Sigmoid colon (tissue), 7 donors: Measurements from ENCODE around the gene ATP6AP1. TPM values are rescaled to one million over a fixed set of nuclear protein-coding genes. Genes with fewer than 3 reads are reported as not detected.

ENCODE experiments used
- DNase-seq: peaks from one replicate; pipeline ENCODE4 v3.0.0-alpha.2; 2019
- H3K27ac ChIP-seq, 4 donors: fragments of 200-600 bp; sonication (generic); one replicate each; pipeline ENCODE4 v1.5.1; 2016 to 2019; ENCODE audit warnings: mild to moderate bottlenecking in 1 of 4
- H3K27me3 ChIP-seq, 3 donors: fragments of 200-600 bp; sonication (generic); one replicate each; pipeline ENCODE4 v1.5.1; 2019; ENCODE audit warnings: mild to moderate bottlenecking in 1 of 3
- H3K36me3 ChIP-seq, 4 donors: fragments of 200-600 bp; sonication (generic); one replicate each; pipeline ENCODE4 v1.5.1; 2016 to 2019
- H3K4me1 ChIP-seq, 4 donors: fragments of 200-600 bp; sonication (generic); one replicate each; pipeline ENCODE4 v1.5.1; 2017 to 2019
- H3K4me3 ChIP-seq, 4 donors: fragments of 200-600 bp; sonication (generic); one replicate each; pipeline ENCODE4 v1.5.1; 2017 to 2019; ENCODE audit warnings: mild to moderate bottlenecking in 2 of 4, moderate library complexity in 1 of 4
- H3K9me3 ChIP-seq, 4 donors: fragments of 200-600 bp in 3 of 4; sonication (generic) in 3 of 4; one replicate each; pipeline versions ENCODE4 v1.5.1 to v1.6.1; 2013 to 2019
- EP300 ChIP-seq, 4 donors: sonication (generic); formaldehyde crosslinking; IDR thresholded peaks; one replicate each; pipeline ENCODE4 v1.6.1; 2017; ENCODE audit warnings: antibody characterized with exemption in 4 of 4
- POLR2A ChIP-seq, 2 donors: fragments of 450-650 bp; IDR thresholded peaks; one replicate each; pipeline ENCODE4 v1.6.1; 2016; ENCODE audit warnings: antibody characterized with exemption in 2 of 2, mild to moderate bottlenecking in 2 of 2, moderate library complexity in 2 of 2
- POLR2AphosphoS5 ChIP-seq, 4 donors: sonication (generic); formaldehyde crosslinking; IDR thresholded peaks; one replicate each; pipeline ENCODE4 v1.6.1; 2017; ENCODE audit warnings: antibody characterized with exemption in 4 of 4
- WGBS, 2 donors: extraction: QIAGEN DNeasy Blood & Tissue Kit; methylation state at CpG; one replicate each; pipeline ENCODE4 v1.1.7; 2013; 5-methylcytosine and 5-hydroxymethylcytosine counted together
- intact Hi-C: fragments of 100-400 bp; cut with DNase I; formaldehyde crosslinking; loops from one replicate; pipeline ENCODE4 v1.15.1; 2023
- polyA plus RNA-seq, 3 donors: library from polyadenylated mRNA; stranded (reverse); fragments of 200-250 nt; gene quantifications; one replicate each; pipeline ENCODE4 v1.2.3, GENCODE V29; 2013
- total RNA-seq, 4 donors: library from RNA; depleted of rRNA; stranded (reverse); fragments of >200 nt; gene quantifications; one replicate each; pipeline ENCODE4 v1.1.0, GENCODE V29; 2016
- TF ChIP-seq, protein P1 (sequence below), 4 experiments: fragments of 450-650 bp in 3 of 4; fragments of 200-600 bp in 1 of 4; IDR thresholded peaks; one replicate each; pipeline ENCODE4 v1.5.1; 2016 to 2019; ENCODE audit warnings: antibody characterized with exemption in 4 of 4, mild to moderate bottlenecking in 3 of 4, moderate library complexity in 2 of 4
- donor health status: healthy with polysubstance abuse.
- donor health status: Bipolar disorder and iron deficiency.
- donor health status: healthy.

The ATP6AP1 gene
- total and polyA plus RNA-seq, 7 donors: 16.5 to 87.7 (median 30.5) TPM

DNA sequence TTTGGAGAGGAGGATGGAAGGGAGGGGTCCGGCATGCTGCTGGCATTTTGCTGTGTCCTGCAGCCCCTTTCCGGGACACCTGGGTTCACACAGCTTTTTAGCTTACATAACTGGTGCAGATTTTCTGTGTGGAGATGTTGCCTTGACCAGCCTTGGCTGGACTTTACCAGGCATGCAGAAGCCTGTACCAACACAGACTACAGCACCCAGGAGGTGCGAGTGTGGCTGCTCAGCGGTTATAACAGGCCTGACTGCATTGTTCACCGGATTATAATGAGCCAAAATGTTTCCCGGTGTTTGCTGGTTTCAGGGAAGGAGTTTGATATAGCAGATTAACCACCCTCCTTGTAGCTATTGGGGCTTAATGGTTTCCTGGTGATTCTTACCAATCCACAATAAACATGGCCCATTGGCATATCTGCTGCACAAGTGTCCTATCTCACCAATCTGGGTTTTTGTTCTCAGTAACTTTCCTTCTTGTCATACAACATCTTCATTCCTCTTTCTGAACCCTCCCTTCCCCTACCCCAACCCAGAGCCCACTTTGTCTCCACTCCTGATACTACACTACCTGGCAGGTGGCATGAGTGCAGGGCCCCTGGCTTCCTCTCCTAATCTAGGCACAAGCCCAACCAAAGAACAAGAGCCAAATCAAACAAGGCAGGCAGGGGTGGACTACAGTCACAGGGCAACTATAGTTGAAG, 26.4 kb upstream of the ATP6AP1 start:
- peaks cover 11 to 22% (median 14%) of the 10 kb centered on the region in 4 donors for H3K36me3 ChIP-seq
- intact Hi-C loops: loop anchor here (2.0 kb wide), 1 partner anchor 133 kb away; no protein-coding TSS in a partner anchor
- no peaks in the 10 kb centered on the region for H3K27me3 ChIP-seq
- no peak overlapping the region for H3K27ac ChIP-seq
- TF ChIP-seq EP300 (IDR thresholded peaks at IDR 0.05) (no peak), POLR2A (IDR thresholded peaks at IDR 0.05) (no peak), POLR2AphosphoS5 (IDR thresholded peaks at IDR 0.05) (no peak)
- TF ChIP-seq, protein P1, sequence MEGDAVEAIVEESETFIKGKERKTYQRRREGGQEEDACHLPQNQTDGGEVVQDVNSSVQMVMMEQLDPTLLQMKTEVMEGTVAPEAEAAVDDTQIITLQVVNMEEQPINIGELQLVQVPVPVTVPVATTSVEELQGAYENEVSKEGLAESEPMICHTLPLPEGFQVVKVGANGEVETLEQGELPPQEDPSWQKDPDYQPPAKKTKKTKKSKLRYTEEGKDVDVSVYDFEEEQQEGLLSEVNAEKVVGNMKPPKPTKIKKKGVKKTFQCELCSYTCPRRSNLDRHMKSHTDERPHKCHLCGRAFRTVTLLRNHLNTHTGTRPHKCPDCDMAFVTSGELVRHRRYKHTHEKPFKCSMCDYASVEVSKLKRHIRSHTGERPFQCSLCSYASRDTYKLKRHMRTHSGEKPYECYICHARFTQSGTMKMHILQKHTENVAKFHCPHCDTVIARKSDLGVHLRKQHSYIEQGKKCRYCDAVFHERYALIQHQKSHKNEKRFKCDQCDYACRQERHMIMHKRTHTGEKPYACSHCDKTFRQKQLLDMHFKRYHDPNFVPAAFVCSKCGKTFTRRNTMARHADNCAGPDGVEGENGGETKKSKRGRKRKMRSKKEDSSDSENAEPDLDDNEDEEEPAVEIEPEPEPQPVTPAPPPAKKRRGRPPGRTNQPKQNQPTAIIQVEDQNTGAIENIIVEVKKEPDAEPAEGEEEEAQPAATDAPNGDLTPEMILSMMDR (IDR thresholded peaks at IDR 0.05): no peak
- peaks cover 0 to 16% (median 13%) of the 10 kb centered on the region in 4 donors for H3K4me1 ChIP-seq
- 37 to 58% methylated on average over 6 of the region's 6 CpGs for WGBS, 2 donors
- DNase-seq: no peak
- H3K4me3 ChIP-seq: no peak overlapping the region
- H3K9me3 ChIP-seq: no peaks in the 10 kb centered on the region

- intact Hi-C loops: loop anchor here (2.0 kb wide), 1 partner anchor 132 kb away; no protein-coding TSS in a partner anchor
These were observed 25.8 kb upstream of the ATP6AP1 start for GRCh38 chrX:154402622-154403127.

DNA sequence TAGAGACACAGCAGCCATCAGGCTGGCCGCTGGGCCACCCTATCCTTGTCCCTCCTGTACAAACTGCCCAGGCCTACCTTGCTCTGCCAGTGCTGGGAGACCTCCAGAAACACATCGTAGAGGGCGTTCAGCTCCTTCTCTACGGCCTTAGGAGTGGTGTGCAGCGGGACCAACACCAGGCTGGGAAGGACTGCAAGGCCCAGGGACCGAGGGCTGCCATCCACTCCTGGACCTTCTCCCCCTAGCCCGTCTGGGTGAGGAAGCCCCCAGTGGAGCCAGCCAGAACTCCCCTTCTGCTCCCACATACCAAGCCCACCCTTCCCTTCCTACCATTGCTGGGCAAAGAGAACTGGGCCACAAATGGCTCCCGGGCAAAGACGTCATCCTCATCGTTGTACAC, 25.3 kb upstream of the ATP6AP1 start:
- no peaks in the 10 kb centered on the region for H3K9me3 ChIP-seq
- peaks cover 0 to 16% (median 13%) of the 10 kb centered on the region in 4 donors for H3K4me1 ChIP-seq
- no peak overlapping the region for H3K4me3 ChIP-seq
- intact Hi-C loops: loop anchor here (2.0 kb wide), 1 partner anchor 132 kb away; no protein-coding TSS in a partner anchor
- H3K36me3 ChIP-seq: peaks cover 11 to 22% (median 14%) of the 10 kb centered on the region in 4 donors
- WGBS, 2 donors: 89 to 92% methylated on average over 10 of the region's 10 CpGs
- H3K27me3 ChIP-seq: no peaks in the 10 kb centered on the region
- no peak overlapping the region for H3K27ac ChIP-seq
- DNase-seq: peak; percentile 48
- TF ChIP-seq EP300 (IDR thresholded peaks at IDR 0.05): no peak

More at GRCh38 chrX:154402622-154403127, 25.8 kb upstream of the ATP6AP1 start:
- H3K27ac ChIP-seq: no peak overlapping the region
- WGBS, 2 donors: 84% methylated on average over 19 of the region's 19 CpGs
- no peak overlapping the region for H3K4me3 ChIP-seq
- H3K27me3 ChIP-seq: no peaks in the 10 kb centered on the region
- TF ChIP-seq POLR2A (IDR thresholded peaks at IDR 0.05) (no peak), POLR2AphosphoS5 (IDR thresholded peaks at IDR 0.05) (no peak), EP300 (IDR thresholded peaks at IDR 0.05) (no peak)
- TF ChIP-seq, protein P1 (IDR thresholded peaks at IDR 0.05): no peak
- peaks cover 11 to 22% (median 14%) of the 10 kb centered on the region in 4 donors for H3K36me3 ChIP-seq
- peak; percentile 52 for DNase-seq
- no peaks in the 10 kb centered on the region for H3K9me3 ChIP-seq
- peaks cover 0 to 16% (median 13%) of the 10 kb centered on the region in 4 donors for H3K4me1 ChIP-seq

- intact Hi-C loops: loop anchor here (2.0 kb wide), 1 partner anchor 131 kb away; no protein-coding TSS in a partner anchor
- H3K9me3 ChIP-seq: no peaks in the 10 kb centered on the region
- WGBS, 2 donors: 92% methylated on average over 4 of the region's 4 CpGs
These were observed 24.6 kb upstream of the ATP6AP1 start for GRCh38 chrX:154403858-154404257.

More at GRCh38 chrX:154403858-154404257, 24.6 kb upstream of the ATP6AP1 start:
- Histone ChIP-seq H3K36me3 (peaks cover 11 to 22% (median 14%) of the 10 kb centered on the region in 4 donors), H3K4me3 (no peak overlapping the region), H3K27me3 (no peaks in the 10 kb centered on the region), H3K4me1 (peaks cover 0 to 16% (median 13%) of the 10 kb centered on the region in 4 donors), H3K27ac (no peak overlapping the region)
- DNase-seq: no peak
- TF ChIP-seq, protein P1 (IDR thresholded peaks at IDR 0.05): no peak
- TF ChIP-seq POLR2AphosphoS5 (IDR thresholded peaks at IDR 0.05): no peak
- TF ChIP-seq EP300 (IDR thresholded peaks at IDR 0.05): no peak
- no peak for TF ChIP-seq POLR2A (IDR thresholded peaks at IDR 0.05)
